NCI-H510A treated with DMSO at 0.1 percent for 48 hours (cell line): Measurements from ENCODE around the gene ZFHX3.

Experiments
- DNase-seq: peaks from one replicate; lab custom pipeline; 2025; lab: John Stamatoyannopoulos, UW

Gene ZFHX3

DNA sequence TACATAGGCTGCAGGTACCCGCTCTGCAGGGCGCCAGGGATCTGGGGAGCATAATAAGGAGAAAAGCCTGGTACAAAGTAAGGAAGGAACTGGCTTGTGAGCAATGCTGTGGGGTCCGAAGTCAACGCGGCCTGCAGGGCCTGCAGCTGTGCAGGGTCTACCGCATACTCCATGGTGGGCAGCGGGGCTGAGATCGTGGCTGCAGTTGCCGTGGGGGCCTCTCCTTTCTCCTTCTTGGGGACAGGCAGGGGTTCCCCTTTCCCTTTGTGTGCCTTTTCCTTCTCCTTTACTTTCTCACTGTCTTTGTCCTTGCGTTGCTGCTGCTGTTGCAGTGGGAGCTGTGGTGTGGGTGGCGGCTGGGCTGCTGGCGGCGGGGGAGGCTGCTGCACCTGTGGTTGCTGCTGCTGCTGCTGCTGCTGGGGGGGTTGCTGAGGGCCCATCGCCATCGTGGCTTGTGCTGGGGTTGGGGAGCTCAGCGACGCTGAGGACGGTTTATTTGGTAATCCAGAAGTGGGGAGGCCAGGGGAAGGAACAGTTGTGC lies 259.6 kb downstream of the ZFHX3 start:
- no peak for DNase-seq

DNA sequence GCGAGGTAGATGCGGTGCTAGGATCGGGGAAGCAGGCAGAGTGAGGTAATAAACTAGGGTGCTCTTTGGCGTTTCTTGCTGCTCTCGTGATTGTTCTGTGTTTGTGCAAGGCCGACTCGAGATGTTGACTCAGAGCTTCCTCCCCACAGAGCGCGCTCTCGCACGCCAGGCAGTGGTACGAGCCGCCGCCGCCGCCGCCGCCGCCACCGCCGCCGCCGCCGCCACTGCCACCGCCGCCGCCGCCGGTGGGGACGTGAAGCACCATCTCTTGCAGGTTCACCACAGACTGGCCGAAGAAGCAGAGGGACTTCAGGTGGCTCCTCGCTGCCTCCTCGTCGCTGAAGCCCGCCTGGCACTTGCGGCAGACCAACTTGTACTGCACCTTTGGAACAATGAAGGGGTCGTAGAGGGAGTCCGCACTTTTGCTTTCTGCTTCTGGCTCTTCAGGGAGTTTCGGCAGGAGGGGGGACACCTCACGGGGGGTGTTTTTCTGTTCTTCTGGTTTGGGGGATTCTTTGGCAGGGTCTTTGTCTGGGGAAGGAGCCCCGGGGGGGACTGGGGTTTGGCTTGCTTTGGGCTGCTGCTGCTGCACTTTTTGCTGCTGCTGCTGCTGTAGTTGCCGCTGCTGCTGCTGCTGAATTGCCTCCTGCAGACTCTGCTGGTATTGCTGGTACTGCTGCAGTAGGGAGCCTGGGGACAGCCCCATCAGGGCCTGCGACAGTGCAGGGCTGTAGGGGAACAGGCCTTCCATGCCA lies 260.2 kb downstream of the ZFHX3 start:
- DNase-seq: no peak

DNA sequence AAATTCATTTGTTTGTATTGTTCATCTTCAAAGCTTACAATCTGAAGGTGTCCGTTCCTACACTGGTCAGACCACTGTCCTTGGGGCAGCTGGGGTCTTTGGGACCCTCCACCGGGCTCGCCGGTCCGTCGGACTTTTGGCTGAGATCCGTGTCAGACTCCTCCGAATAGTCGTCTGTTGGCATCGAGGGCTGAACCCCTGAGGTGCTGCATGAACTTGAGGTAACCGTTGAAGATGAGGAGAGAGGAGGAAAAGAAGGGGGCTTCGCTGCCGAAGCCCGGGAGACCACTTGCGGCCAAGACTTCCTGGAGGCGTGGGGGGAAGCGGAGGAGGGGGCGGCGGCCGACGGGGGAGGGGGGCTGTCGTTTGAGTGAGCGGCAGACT lies 260.8 kb downstream of the ZFHX3 start:
- DNase-seq: no peak

DNA sequence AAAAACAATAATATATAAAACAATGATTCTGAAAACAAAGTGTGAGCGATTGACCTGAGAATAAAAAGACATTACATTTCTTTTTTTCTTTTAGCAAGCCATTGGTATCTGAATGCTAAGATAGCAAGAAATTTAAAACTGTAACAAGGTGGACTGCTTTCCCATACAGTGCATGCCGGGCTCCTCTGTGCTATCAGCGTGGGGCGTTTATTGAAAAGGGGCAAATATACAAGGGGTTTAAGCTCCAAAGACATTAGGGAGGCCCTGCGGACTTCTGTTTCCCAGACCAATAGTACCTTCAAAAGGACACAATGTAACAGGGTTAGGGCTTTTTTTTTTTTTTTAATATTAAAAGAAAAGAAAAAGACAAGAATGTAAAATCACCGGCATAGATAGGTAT lies 261.3 kb downstream of the ZFHX3 start:
- no peak for DNase-seq

DNA sequence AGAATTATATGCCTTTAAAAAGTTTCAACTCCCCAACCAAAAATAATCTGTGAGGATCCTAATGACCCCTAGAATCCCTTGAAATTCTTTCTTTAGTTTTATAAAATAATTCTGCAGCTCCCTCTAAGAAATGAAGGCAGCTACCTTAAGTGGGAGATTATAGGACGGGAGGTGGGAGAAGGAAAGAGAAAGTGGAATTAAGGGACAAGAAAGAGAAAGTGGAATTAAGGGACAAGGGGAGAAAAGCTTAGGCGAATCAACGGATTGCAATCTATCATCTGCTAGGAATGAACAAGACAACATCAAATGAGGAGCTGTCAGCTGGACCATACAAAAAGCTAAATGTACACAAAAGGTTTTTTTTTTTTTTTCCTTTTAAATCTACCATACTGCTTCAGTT lies 262.0 kb downstream of the ZFHX3 start:
- no peak for DNase-seq

DNA sequence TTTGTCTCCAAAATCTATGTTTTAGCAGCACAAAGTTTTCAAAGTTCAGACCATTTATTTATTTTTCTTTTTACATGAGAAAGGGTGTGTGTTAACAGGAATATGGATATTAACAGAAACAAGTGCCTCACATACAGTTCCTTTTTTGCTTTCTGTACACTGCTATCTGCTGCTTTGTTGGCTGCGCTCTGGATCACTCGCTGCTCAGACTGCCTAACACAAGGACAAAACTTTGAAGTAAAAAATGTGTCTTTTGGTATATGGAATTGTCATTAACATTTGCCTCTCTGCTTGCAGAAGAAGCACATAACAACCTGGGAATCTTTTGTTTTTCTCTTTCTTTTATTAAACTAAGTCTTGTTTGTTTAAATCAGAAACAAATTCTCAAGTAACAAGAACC lies 262.8 kb downstream of the ZFHX3 start:
- DNase-seq: no peak

DNA sequence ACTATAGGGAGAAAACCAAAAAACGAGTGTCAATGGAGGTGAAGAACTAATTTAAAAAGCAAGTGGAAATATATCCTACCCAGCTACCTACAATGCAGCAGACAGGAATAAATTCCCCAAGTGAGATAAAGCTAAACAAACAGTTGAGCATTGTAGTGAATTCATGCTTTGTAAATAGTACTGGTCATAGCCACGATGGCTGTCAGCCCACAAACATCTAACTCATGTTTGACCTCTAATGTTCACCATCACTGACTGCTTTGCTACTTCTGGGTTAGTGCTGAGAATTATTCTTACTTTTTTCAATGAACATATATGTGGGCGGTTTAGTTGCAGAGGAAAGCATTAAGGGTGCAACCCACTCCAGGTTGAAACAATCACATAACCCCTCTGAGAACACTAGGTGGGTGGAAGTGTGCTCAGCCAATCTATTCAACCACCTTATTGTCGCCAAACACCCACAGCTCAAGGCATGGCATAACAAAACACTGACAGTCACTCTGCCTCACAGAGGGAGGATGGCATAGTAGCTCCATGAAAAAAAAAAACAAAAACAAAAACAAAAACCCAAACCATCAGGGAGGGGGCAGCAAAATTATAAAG lies 264.1 kb downstream of the ZFHX3 start:
- no peak for DNase-seq

DNA sequence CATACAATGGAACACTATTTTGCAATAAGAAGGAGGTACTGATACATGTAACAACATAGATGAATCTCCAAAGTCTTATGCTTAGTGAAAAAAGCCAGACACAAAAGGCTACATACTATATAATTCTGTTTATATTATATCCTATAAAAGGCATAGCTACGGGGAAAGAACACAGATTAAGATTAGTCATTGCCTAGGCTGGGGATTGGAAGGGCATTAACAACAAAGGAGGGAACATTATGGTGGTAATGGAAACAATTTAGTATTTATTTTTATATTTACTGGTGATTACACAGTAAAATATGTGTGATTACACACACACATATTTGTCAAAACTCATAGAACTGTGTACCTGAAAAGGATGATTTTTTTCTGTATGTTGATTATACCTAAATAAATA lies 278.1 kb downstream of the ZFHX3 start:
- no peak for DNase-seq

DNA sequence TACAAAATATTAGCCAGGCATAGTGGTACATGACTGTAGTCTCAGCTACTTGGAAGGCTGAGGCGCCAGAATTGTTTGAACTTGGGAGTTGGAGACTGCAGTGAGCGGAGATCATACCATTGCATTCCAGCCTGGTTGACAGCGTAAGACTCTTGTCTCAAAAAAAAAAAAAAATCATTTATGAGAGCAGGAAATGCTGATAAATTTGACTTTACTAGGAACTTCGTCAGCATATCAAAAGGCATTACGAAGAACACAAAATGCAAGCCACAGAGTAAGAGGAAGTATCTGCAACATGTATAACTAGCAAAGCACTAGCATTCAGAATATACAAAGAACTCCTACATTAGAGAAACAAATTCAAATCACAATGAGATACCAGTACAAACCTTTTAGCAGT lies 279.3 kb downstream of the ZFHX3 start:
- DNase-seq: no peak

DNA sequence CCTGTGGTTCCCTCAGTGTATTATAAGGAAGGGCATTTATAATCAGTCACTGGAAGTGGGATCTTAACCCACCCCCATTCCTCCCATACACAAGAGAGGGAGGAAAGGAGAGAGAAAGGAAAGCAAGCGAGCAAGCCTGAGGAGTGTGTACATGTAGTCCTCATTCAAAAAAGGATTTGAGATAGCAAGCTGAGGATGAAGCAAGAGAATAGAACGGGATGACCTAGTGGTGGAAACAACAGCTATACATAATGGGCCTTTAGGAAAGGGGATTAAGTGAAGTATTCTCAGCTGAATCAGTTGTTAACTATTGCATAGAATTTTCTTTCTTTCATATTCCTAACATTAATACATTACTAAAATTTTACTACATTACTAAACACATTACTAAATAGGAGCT lies 281.4 kb downstream of the ZFHX3 start:
- DNase-seq: no peak

DNA sequence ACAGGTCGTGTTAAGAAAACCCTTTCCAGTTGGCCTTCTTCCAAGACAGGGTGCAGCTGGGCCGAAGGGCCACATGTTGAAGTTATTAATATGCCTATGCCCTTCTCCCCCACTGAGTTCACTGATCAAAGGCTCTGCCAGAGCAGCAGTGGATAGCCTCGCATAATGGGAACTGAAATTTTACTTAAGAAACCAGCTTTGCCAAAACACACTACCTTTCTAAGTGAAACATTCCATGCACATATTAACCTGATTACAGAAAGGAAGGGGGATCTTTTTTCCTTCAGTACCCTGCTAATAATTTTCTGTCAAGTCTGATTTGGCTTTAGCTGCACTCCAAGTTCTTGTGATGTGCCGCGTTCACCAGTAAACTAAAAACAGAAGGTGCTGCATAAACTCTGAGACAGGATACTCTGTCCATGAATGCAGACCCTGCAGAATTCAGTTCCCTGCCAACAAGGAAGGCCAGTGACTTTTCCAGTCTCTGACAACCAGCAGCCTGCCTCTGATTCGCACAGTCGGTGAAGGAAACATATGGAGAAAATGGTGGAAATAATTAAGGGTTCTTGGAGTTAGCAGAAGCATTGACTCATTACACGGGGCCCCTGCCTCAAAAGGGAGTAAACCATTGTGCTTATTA lies 283.8 kb downstream of the ZFHX3 start:
- DNase-seq: no peak

DNA sequence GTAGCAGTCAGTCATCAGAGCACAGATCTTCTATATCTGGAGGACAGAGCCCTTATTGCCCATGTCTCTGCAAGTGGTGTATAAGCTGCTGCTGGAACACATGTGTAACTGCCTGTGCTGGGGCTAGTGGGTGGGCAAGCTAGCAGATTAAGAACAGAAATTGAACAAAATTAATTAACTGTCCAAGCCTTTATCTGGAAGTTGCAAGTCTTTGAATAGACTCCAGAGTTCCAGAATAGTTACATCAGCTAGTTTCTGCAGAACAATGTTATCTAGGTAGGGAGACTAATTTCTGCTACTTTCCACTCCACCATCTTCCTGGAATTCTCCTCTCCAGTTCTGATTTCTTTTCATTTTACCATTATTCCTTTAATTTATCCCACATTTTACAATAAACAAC lies 287.3 kb downstream of the ZFHX3 start:
- DNase-seq: no peak

DNA sequence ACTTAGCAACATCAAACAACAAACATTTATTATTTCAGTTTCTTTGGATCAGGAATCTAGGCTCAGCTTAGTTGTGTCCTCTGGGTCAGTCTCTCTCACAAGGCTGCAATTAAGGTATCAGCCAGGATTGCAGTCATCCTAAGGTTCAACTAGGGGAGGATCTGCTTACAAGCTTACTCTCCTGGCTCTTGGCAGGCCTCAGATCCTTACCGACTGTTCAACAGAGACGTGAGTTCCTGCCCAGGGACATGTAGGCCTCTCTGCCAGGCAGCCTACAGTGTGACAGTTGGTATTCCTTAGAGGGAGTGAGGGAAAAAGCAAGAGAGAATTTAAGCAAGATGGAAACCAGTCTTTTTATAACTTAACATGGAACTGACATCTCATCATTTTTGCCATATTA lies 294.0 kb downstream of the ZFHX3 start:
- no peak for DNase-seq

DNA sequence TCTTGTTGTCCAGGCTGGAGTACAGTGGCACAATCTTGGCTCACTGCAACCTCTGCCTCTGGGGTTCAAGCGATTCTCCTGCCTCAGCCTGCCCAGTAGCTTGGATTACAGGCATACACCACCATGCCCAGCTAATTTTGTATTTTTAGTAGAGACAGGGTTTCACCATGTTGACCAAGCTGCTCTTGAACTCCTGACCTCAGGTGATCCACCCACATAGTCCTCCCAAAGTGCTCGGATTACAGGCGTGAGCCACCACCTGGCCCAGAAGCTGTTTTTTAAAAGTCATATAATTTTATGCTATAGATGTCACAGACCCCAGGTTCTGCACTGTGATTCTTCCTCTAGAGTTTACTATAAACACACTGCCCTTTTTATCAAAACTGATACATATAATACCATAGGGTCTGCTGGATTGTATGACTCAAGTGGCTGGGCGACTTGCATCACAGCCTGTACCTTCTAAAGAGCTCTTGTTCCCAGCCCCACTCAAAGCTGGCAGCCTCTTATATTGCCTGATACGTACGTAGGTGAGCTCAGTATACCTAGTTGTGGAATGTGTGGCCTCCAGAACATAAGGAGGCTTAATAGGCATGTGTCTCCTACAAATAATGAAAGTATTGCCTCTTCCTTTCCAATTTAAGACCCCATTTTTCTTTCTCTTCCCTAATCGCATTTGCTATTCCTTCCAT lies 295.8 kb downstream of the ZFHX3 start:
- DNase-seq: no peak

DNA sequence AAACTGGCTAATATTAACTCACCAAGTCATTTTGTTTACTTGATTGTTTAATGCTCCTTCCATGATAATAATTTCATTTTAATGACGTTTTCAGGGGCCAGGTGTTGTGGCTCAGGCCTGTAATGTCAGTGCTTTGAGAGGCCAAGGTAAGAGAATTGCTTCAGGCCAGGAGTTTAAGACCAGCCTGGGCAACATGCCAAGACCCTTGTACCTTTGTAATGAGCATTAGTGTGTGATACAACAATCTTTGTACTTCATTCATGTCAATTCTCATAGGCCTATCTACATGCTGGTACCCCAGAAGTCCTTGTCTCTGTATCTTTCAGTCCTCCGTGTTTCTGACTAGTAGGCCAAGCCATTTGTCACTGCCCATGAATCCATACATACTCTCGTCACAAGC lies 296.9 kb downstream of the ZFHX3 start:
- DNase-seq: no peak

DNA sequence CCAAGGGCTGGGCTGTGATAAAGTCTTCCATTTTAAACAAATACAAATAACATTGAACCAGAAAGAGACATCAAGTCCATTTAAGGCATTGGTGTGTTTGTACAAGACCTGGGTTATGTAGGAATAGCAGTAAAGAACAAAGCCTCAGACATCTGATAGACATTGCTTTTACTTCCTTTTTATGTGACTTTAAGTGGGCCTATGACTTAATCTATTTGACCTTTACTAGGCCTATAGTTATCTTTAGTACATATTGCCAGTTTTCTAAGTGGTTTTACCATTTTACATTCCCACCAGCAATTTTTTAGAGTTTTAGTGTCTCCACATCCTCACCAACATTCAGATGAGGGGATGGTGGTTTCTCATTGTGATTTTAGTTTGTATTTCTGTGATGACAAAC lies 298.8 kb downstream of the ZFHX3 start:
- no peak for DNase-seq

DNA sequence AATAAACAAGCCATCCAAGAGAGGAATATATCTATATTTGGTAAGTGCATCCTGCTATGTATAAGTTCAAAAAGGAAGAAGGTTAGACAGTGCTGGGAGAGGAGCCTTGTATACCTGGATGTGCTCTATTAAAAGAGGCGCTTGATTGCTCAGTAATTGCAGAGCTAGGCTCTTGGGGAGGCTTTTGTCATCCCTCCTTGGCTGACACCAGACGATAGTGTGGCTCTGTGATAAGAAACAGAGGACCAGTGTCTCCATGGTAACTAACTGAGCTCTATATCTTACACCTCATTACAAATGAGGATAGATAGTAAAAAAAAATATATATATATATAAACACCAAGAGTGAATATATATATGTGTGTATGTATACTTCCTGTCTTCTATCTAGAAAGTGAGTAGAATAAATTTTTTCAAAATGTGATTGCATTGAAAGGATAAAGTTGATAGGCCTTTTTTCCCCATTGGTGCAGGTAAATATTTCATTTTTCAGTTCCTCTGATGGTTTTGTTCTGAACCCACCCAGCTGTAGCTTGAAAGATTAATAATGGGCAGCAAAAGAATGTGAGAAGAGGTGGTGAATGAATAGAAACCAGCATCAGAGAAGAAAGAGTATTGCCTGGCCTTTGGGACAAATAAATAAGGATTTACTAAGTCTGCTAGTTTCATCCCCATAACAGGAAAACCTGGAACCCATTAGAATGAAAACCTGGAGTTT lies 303.7 kb downstream of the ZFHX3 start:
- no peak for DNase-seq

DNA sequence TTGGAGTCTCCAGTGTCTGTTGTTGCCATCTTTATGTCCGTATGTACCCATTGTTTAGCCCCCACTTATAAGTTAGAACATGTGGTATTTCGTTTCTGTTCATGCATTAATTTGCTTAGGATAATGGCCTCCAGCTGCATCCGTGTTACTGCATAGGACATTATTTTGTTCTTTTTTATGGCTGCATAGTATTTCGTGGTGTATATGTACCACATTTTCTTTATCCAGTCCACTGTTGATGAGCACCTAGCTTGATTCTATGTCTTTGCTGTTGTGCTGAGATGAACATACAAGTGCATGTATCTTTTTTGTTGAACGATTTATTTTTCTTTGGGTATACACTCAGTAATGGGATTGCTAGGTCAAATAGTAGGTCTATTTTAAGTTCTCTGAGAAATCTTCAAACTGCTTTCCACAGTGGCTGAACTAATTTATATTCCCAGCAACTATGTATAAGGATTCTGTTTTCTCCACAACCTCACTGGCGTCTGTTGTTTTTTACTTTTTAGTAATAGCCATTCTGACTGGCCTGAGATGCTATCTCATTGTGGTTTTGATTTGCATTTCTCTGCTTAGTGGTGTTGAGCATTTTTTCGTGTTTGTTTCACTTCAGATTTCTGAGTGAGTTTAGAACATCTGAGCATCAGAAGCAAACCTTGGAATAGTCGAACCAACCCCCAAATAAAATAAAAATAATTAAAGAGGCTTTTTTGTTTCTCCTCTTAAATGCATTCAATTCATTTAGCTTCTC lies 304.7 kb downstream of the ZFHX3 start:
- DNase-seq: no peak

DNA sequence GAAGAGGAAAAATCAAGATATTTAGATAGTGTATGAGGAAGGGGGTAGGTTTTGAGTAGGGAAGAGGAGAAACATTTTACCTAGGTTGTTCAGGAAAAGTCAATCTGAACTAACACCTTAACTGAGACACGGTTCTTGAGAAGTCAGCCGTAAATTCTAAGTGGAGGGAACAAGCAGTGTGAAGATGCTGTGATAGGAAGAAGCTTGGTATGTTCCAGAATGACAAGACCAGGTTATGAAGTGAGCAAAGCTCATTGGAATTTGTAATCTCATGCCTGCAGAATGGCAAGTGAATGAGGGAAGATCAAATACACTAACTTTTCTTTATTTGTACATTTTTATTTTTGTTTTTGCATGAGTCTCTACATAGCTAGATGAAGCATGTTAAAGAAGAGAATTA lies 307.6 kb downstream of the ZFHX3 start:
- DNase-seq: no peak

DNA sequence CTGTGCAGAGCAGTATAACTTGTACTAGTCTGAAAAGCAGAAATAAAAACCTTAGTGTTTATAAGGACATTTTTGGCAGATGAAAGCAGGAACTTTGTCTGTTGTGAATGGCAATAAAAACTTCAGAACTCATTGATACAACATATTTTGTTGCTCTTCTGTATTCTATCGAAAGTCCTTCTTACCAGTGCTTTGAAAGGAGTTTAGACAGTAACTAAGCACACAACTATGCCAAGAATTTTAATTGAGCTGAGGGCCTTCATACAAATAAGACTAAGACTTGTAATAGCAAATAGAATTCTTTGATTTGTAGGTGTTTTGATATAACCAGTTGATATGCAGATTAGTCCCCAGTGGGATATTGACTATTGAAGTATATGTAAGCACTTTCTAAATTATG lies 308.4 kb downstream of the ZFHX3 start:
- DNase-seq: no peak

DNA sequence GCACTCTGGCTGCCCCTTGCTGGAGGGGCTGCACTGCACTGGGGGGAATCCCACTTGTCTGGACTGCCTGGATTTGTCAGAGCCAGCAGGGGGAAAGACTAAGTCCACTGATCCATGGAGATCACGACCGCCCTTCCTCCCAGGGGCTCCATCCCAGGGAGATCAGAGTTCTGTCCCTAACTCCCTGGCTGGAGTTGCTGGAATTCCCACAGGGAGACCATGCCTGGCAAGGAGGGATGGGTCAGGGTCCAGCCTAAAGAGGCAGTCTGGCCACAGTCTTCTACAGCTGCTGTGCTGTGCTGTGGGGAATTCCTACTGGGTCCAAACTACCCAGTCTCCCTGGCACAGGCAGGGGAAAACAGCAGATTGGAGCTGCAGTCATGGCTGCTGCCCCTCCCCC lies 311.9 kb downstream of the ZFHX3 start:
- no peak for DNase-seq
